ENCODE measurements around the gene PRICKLE1. TPM values are rescaled to one million over a fixed set of nuclear protein-coding genes. Genes with fewer than 3 reads are reported as not detected.

PRICKLE1 gene
- total RNA-seq, 1 experiment from 2014 or later: 1.1 TPM

DNA sequence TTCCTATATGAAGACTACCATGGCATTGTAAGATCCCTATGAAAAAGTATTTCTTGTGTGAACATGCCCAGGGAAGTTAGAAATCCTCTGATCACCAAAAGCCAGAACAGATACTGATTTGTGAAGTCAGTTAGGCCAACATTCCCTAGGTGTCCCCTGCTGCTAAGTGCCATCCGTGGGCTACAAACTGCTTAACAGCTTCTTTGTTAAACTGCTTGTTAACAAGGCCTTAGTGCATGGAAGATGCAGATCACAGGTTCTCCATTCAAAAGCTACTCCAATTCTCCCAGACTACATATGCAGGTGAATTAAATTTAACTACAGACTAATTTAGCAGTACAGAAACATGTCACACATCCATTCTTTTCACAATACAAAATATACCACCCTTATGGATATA lies 108.2 kb downstream of the PRICKLE1 start:
- H3K9me2 ChIP-seq (replicated peaks; ENCODE audit: insufficient read depth, low read length): no peaks in the 10 kb centered on the region
- H3K36me3 ChIP-seq (ENCODE audit: insufficient read depth, low read length): no peaks in the 10 kb centered on the region
- no peak for DNase-seq
- no peak overlapping the region for H3K4me2 ChIP-seq (ENCODE audit: low read depth, low read length, poor library complexity, severe bottlenecking)
- H3K27me3 ChIP-seq (ENCODE audit: low read length): no peaks in the 10 kb centered on the region
- no peaks in the 10 kb centered on the region for H4K20me1 ChIP-seq (ENCODE audit: insufficient read depth, low read depth, low read length)
- no peak overlapping the region for H3K4me3 ChIP-seq (ENCODE audit: low read length)
- no peaks in the 10 kb centered on the region for H3K79me2 ChIP-seq (ENCODE audit: low read length)
- H3K27ac ChIP-seq (ENCODE audit: low read length): no peak overlapping the region
- peaks cover 26% of the 10 kb centered on the region for H3K4me1 ChIP-seq (ENCODE audit: low read length)
- no peak overlapping the region for H2AFZ ChIP-seq (ENCODE audit: low read length)
- H3K9me3 ChIP-seq (ENCODE audit: low read length): no peaks in the 10 kb centered on the region
- H3K9ac ChIP-seq (ENCODE audit: low read length): no peak overlapping the region

DNA sequence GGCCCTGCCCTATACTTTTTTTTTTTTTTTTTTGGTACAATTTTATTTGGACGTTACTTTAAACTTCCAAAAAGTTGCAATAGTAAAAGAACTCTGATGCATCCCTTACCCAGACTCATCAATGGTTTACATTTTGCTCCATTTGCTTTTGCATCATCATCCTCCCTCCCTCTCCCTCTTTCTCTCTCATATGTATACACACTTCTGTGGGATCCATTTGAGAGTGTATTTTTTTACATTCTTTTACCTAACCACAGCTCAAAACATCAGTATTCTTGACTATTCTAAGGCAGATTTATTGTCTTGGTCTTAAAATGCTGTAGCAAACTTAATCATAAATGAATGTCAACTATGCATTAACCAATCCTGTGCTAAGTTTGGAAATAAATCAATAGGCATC lies 111.6 kb downstream of the PRICKLE1 start:
- Histone ChIP-seq H3K4me3 (ENCODE audit: low read length) (no peak overlapping the region), H3K79me2 (ENCODE audit: low read length) (no peaks in the 10 kb centered on the region), H3K9me3 (ENCODE audit: low read length) (no peaks in the 10 kb centered on the region), H3K27me3 (ENCODE audit: low read length) (no peaks in the 10 kb centered on the region; the same call in 1 of the 2 replicates), H3K9me2 (replicated peaks; ENCODE audit: insufficient read depth, low read length) (no peaks in the 10 kb centered on the region), H3K27ac (ENCODE audit: low read length) (no peak overlapping the region), H3K36me3 (ENCODE audit: insufficient read depth, low read length) (no peaks in the 10 kb centered on the region), H2AFZ (ENCODE audit: low read length) (no peak overlapping the region), H3K4me1 (ENCODE audit: low read length) (peaks cover 27% of the 10 kb centered on the region), H4K20me1 (ENCODE audit: insufficient read depth, low read depth, low read length) (no peaks in the 10 kb centered on the region), H3K9ac (ENCODE audit: low read length) (no peak overlapping the region), H3K4me2 (ENCODE audit: low read depth, low read length, poor library complexity, severe bottlenecking) (no peak overlapping the region)
- no peak for DNase-seq

- no peaks in the 10 kb centered on the region for H4K20me1 ChIP-seq (ENCODE audit: insufficient read depth, low read depth, low read length)
- no peak overlapping the region for H3K4me3 ChIP-seq (ENCODE audit: low read length)
- no peaks in the 10 kb centered on the region for H3K79me2 ChIP-seq (ENCODE audit: low read length)
- no peaks in the 10 kb centered on the region; the same call in 1 of the 2 replicates for H3K27me3 ChIP-seq (ENCODE audit: low read length)
- peaks cover 46% of the 10 kb centered on the region for H3K4me1 ChIP-seq (ENCODE audit: low read length)
- no peak overlapping the region for H3K9ac ChIP-seq (ENCODE audit: low read length)
- no peaks in the 10 kb centered on the region for H3K36me3 ChIP-seq (ENCODE audit: insufficient read depth, low read length)
- no peak for DNase-seq
- no peaks in the 10 kb centered on the region for H3K9me3 ChIP-seq (ENCODE audit: low read length)
- H2AFZ ChIP-seq (ENCODE audit: low read length): no peak overlapping the region
- H3K4me2 ChIP-seq (ENCODE audit: low read depth, low read length, poor library complexity, severe bottlenecking): peak overlapping the region; percentile 23
- H3K27ac ChIP-seq (ENCODE audit: low read length): no peak overlapping the region
- no peaks in the 10 kb centered on the region for H3K9me2 ChIP-seq (replicated peaks; ENCODE audit: insufficient read depth, low read length)
Observed at GRCh38 chr12:42475106-42475505, 114.4 kb downstream of the PRICKLE1 start.

DNA sequence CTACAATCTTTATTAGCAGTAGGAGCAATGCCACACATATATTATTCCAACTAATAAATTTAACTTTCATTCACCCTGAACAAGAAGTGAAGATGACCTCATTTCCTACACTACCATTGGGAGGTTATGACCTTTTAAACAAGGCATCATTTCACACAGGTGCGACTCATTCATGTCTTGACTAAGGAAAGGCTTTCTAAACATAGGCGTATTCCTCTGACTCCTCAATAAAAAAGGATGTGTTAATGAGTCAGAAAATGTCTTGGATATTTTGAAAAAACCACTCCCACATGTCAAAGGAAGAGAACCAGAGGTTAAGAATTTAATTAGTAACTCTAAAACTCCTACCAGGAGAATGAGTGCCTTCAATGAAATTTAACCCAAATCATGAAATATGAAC lies 115.2 kb downstream of the PRICKLE1 start:
- peaks cover 53% of the 10 kb centered on the region for H3K4me1 ChIP-seq (ENCODE audit: low read length)
- H3K27me3 ChIP-seq (ENCODE audit: low read length): no peaks in the 10 kb centered on the region; the same call in 1 of the 2 replicates
- DNase-seq: no peak
- no peaks in the 10 kb centered on the region for H4K20me1 ChIP-seq (ENCODE audit: insufficient read depth, low read depth, low read length)
- no peak overlapping the region for H3K4me3 ChIP-seq (ENCODE audit: low read length)
- H2AFZ ChIP-seq (ENCODE audit: low read length): no peak overlapping the region
- H3K4me2 ChIP-seq (ENCODE audit: low read depth, low read length, poor library complexity, severe bottlenecking): no peak overlapping the region
- H3K27ac ChIP-seq (ENCODE audit: low read length): no peak overlapping the region
- H3K9me2 ChIP-seq (replicated peaks; ENCODE audit: insufficient read depth, low read length): no peaks in the 10 kb centered on the region
- no peaks in the 10 kb centered on the region for H3K9me3 ChIP-seq (ENCODE audit: low read length)
- H3K36me3 ChIP-seq (ENCODE audit: insufficient read depth, low read length): no peaks in the 10 kb centered on the region
- H3K79me2 ChIP-seq (ENCODE audit: low read length): no peaks in the 10 kb centered on the region
- H3K9ac ChIP-seq (ENCODE audit: low read length): no peak overlapping the region

DNA sequence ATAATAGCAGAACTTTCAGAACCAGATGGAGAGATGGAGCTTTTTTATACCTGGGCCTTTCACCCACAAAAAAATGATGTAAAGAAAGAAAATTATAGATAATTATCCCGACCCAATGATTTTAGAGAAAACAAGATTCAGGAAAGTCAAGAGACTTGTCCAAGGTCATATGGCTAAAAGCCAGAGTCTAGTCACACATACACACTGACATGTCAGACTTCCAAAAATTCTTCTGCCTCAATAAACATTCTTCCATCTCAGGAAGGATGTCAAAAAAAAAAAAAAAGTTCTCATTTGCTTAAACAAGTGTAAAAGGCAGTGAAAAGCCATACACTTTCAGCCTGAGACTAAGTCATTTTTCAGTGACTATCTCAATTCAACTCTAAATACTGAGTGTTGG lies 116.0 kb downstream of the PRICKLE1 start:
- Histone ChIP-seq H4K20me1 (ENCODE audit: insufficient read depth, low read depth, low read length) (no peaks in the 10 kb centered on the region), H3K4me2 (ENCODE audit: low read depth, low read length, poor library complexity, severe bottlenecking) (no peak overlapping the region), H3K9ac (ENCODE audit: low read length) (no peak overlapping the region), H3K9me2 (replicated peaks; ENCODE audit: insufficient read depth, low read length) (no peaks in the 10 kb centered on the region), H3K36me3 (ENCODE audit: insufficient read depth, low read length) (no peaks in the 10 kb centered on the region), H3K4me1 (ENCODE audit: low read length) (peaks cover 61% of the 10 kb centered on the region), H3K27ac (ENCODE audit: low read length) (no peak overlapping the region), H3K4me3 (ENCODE audit: low read length) (no peak overlapping the region), H3K79me2 (ENCODE audit: low read length) (no peaks in the 10 kb centered on the region), H3K9me3 (ENCODE audit: low read length) (no peaks in the 10 kb centered on the region), H2AFZ (ENCODE audit: low read length) (no peak overlapping the region), H3K27me3 (ENCODE audit: low read length) (no peaks in the 10 kb centered on the region; the same call in 1 of the 2 replicates)
- DNase-seq: no peak

GRCh38 chr12:42473130-42473529 lies 116.4 kb downstream of the PRICKLE1 start:
- no peaks in the 10 kb centered on the region for H4K20me1 ChIP-seq (ENCODE audit: insufficient read depth, low read depth, low read length)
- H3K36me3 ChIP-seq (ENCODE audit: insufficient read depth, low read length): no peaks in the 10 kb centered on the region
- no peaks in the 10 kb centered on the region; the same call in 1 of the 2 replicates for H3K27me3 ChIP-seq (ENCODE audit: low read length)
- H3K9ac ChIP-seq (ENCODE audit: low read length): no peak overlapping the region
- H3K9me2 ChIP-seq (replicated peaks; ENCODE audit: insufficient read depth, low read length): no peaks in the 10 kb centered on the region
- no peaks in the 10 kb centered on the region for H3K9me3 ChIP-seq (ENCODE audit: low read length)
- H3K27ac ChIP-seq (ENCODE audit: low read length): no peak overlapping the region
- no peak for DNase-seq
- H3K4me1 ChIP-seq (ENCODE audit: low read length): peaks cover 65% of the 10 kb centered on the region
- H3K4me3 ChIP-seq (ENCODE audit: low read length): no peak overlapping the region
- H2AFZ ChIP-seq (ENCODE audit: low read length): no peak overlapping the region
- H3K79me2 ChIP-seq (ENCODE audit: low read length): no peaks in the 10 kb centered on the region
- H3K4me2 ChIP-seq (ENCODE audit: low read depth, low read length, poor library complexity, severe bottlenecking): no peak overlapping the region

GRCh38 chr12:42472376-42472775 lies 117.2 kb downstream of the PRICKLE1 start:
- Histone ChIP-seq H2AFZ (ENCODE audit: low read length) (no peak overlapping the region), H3K4me3 (ENCODE audit: low read length) (no peak overlapping the region), H3K4me2 (ENCODE audit: low read depth, low read length, poor library complexity, severe bottlenecking) (no peak overlapping the region)

GRCh38 chr12:42469355-42470175 lies 120.0 kb downstream of the PRICKLE1 start:
- H3K4me3 ChIP-seq (ENCODE audit: low read length): peak overlapping the region; percentile 64
- H3K27ac ChIP-seq (ENCODE audit: low read length): peak overlapping the region; percentile 97
- H2AFZ ChIP-seq (ENCODE audit: low read length): no peak overlapping the region
- no peaks in the 10 kb centered on the region for H3K9me3 ChIP-seq (ENCODE audit: low read length)
- peaks cover 83% of the 10 kb centered on the region for H3K4me1 ChIP-seq (ENCODE audit: low read length)
- DNase-seq: peak; percentile 96
- H3K4me2 ChIP-seq (ENCODE audit: low read depth, low read length, poor library complexity, severe bottlenecking): peak overlapping the region; percentile 87
- H3K9ac ChIP-seq (ENCODE audit: low read length): peak overlapping the region; percentile 66
- H3K79me2 ChIP-seq (ENCODE audit: low read length): no peaks in the 10 kb centered on the region
- no peaks in the 10 kb centered on the region for H3K9me2 ChIP-seq (replicated peaks; ENCODE audit: insufficient read depth, low read length)
- no peaks in the 10 kb centered on the region for H3K36me3 ChIP-seq (ENCODE audit: insufficient read depth, low read length)
- no peaks in the 10 kb centered on the region for H4K20me1 ChIP-seq (ENCODE audit: insufficient read depth, low read depth, low read length)
- no peaks in the 10 kb centered on the region for H3K27me3 ChIP-seq (ENCODE audit: low read length)

More at GRCh38 chr12:42472376-42472775, 117.2 kb downstream of the PRICKLE1 start:
- Histone ChIP-seq H3K9me3 (ENCODE audit: low read length) (no peaks in the 10 kb centered on the region), H3K9ac (ENCODE audit: low read length) (no peak overlapping the region), H3K36me3 (ENCODE audit: insufficient read depth, low read length) (no peaks in the 10 kb centered on the region), H4K20me1 (ENCODE audit: insufficient read depth, low read depth, low read length) (no peaks in the 10 kb centered on the region), H3K79me2 (ENCODE audit: low read length) (no peaks in the 10 kb centered on the region), H3K4me1 (ENCODE audit: low read length) (peaks cover 73% of the 10 kb centered on the region), H3K27ac (ENCODE audit: low read length) (no peak overlapping the region), H3K27me3 (ENCODE audit: low read length) (no peaks in the 10 kb centered on the region; the same call in 1 of the 2 replicates), H3K9me2 (replicated peaks; ENCODE audit: insufficient read depth, low read length) (no peaks in the 10 kb centered on the region)
- DNase-seq: no peak
